AG09319 (cell line): ENCODE results near the gene TOMM40.
"Not testable (repeated sequence)": the region's sequence is repeated elsewhere in the genome, so short reads cannot be mapped to it uniquely, and the experiment has no call there.

Experiments used
- DNase-seq: peaks from one replicate; pipeline ENCODE4 v3.0.0-alpha.2; 2010; ENCODE audit warnings: low read depth; ENCODE audit errors: extremely low read depth
- TF ChIP-seq, protein P1 (sequence below): IDR thresholded peaks from 2 replicates; pipeline ENCODE4 v1.5.1; 2011; ENCODE audit warnings: low read depth, mild to moderate bottlenecking, inconsistent platforms, low read length, moderate library complexity

TOMM40 gene

GRCh38 chr19:44848812-44849447, 42.1 kb upstream of the TOMM40 start:
- TF ChIP-seq, protein P1, sequence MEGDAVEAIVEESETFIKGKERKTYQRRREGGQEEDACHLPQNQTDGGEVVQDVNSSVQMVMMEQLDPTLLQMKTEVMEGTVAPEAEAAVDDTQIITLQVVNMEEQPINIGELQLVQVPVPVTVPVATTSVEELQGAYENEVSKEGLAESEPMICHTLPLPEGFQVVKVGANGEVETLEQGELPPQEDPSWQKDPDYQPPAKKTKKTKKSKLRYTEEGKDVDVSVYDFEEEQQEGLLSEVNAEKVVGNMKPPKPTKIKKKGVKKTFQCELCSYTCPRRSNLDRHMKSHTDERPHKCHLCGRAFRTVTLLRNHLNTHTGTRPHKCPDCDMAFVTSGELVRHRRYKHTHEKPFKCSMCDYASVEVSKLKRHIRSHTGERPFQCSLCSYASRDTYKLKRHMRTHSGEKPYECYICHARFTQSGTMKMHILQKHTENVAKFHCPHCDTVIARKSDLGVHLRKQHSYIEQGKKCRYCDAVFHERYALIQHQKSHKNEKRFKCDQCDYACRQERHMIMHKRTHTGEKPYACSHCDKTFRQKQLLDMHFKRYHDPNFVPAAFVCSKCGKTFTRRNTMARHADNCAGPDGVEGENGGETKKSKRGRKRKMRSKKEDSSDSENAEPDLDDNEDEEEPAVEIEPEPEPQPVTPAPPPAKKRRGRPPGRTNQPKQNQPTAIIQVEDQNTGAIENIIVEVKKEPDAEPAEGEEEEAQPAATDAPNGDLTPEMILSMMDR, result no peak
- no peak for DNase-seq

- TF ChIP-seq, protein P1, result no peak
- no peak for DNase-seq
Observed at GRCh38 chr19:44850641-44851109, 40.4 kb upstream of the TOMM40 start.

DNA sequence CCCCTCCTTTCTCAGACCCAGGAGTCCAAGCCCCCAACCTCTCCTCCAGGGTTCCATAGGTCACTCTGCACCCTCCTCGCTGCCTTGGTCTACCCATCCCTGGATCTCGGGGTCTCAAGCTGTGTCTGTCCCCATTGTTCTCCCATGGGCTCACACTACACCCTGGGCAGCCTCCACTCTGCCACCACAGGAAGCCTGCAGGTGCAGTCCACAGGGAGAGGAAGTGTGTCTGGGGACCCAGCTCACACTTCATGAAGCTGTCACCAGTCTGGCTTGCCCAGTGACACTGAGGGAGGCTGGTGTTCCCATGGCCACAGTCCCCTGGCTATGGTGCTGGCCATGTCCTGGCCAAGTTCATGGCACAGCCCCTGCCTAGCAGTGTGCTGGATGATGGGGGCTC, 39.6 kb upstream of the TOMM40 start:
- DNase-seq, result no peak
- TF ChIP-seq, protein P1, result no peak

DNA sequence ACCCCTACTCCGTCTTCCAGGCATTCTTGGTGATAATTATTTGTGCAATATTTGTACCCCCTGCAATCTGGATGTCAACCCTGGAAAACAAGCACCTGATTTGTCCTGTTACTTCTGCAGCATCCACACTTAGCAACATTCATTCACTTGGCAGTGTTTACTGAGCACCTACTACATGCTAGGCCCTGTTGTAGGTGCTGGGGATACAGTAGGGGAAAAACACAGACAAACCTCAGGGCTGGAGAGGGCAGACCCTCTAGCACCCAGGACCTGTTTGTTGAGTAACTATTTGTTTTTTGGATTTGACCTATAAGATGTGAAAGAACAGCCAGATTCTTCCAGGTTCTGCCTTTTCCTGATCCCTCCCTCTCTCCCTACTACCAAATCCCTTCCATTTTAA, 35.4 kb upstream of the TOMM40 start:
- TF ChIP-seq, protein P1, result no peak
- DNase-seq, result no peak

GRCh38 chr19:44856421-44857083, 34.5 kb upstream of the TOMM40 start:
- no peak for DNase-seq
- TF ChIP-seq, protein P1, result no peak

GRCh38 chr19:44857837-44858236, 33.2 kb upstream of the TOMM40 start:
- TF ChIP-seq, protein P1, result no peak
- DNase-seq, result no peak

- DNase-seq, result not testable (repeated sequence)
Observed at GRCh38 chr19:44861576-44861975, 29.5 kb upstream of the TOMM40 start.
